SK-N-SH treated with all-trans-retinoic acid at 6 μM for 48 hours (cell line): ENCODE results near the gene PROK1.

Experiments
- ATAC-seq: fragments of 200-7000 bp; cut with Tn5 transposase; 3 replicates; pipeline ENCODE4 v1.9.1; 2020; ENCODE audit warnings: mild to moderate bottlenecking, moderate library complexity
- ARNTL ChIP-seq: fragments of 450-650 bp; formaldehyde crosslinking; IDR thresholded peaks from 2 replicates; pipeline ENCODE4 v1.5.0; 2020; ENCODE audit warnings: low read depth, mild to moderate bottlenecking, moderate library complexity, borderline replicate concordance
- BACH2 ChIP-seq: fragments of 250-450 bp; sonication (Bioruptor Pico); IDR thresholded peaks from 2 replicates; pipeline ENCODE4 v1.9.0; 2021; ENCODE audit warnings: mild to moderate bottlenecking, borderline replicate concordance
- GLIS3 ChIP-seq: fragments of 250-450 bp; sonication (Bioruptor Pico); IDR thresholded peaks from 2 replicates; pipeline ENCODE4 v1.5.0; 2020; ENCODE audit warnings: mild to moderate bottlenecking, moderate library complexity
- ISL1 ChIP-seq: fragments of 250-450 bp; sonication (Bioruptor Pico); IDR thresholded peaks from 2 replicates; pipeline ENCODE4 v2.1.2; 2022; ENCODE audit warnings: mild to moderate bottlenecking, moderate library complexity
- POU6F1 ChIP-seq: fragments of 250-450 bp; sonication (Bioruptor Pico); IDR thresholded peaks from 2 replicates; pipeline ENCODE4 v1.8.0; 2021; ENCODE audit warnings: low read depth, mild to moderate bottlenecking, moderate library complexity, borderline replicate concordance
- RARB ChIP-seq: fragments of 250-450 bp; sonication (Bioruptor Pico); IDR thresholded peaks from 2 replicates; pipeline ENCODE4 v1.8.0; 2021; ENCODE audit warnings: mild to moderate bottlenecking, moderate library complexity
- ZC3H10 ChIP-seq: fragments of 250-450 bp; sonication (Bioruptor Pico); IDR thresholded peaks from 2 replicates; pipeline ENCODE4 v1.5.1; 2021; ENCODE audit warnings: mild to moderate bottlenecking, moderate library complexity
- ZFP3 ChIP-seq: fragments of 250-450 bp; sonication (Bioruptor Pico); IDR thresholded peaks from 2 replicates; pipeline ENCODE4 v1.5.0; 2020; ENCODE audit warnings: mild to moderate bottlenecking, moderate library complexity
- ZNF565 ChIP-seq: fragments of 450-650 bp; formaldehyde crosslinking; conservative IDR thresholded peaks from 2 replicates; pipeline ENCODE4 v1.5.0; 2020; ENCODE audit warnings: low read depth, mild to moderate bottlenecking, moderate library complexity
- ZNF8 ChIP-seq: fragments of 450-650 bp; formaldehyde crosslinking; IDR thresholded peaks from 2 replicates; pipeline ENCODE4 v1.5.0; 2020; ENCODE audit warnings: mild to moderate bottlenecking, moderate library complexity
- TF ChIP-seq, protein P1 (sequence below): fragments of 250-450 bp; sonication (Bioruptor Pico); IDR thresholded peaks from 2 replicates; pipeline ENCODE4 v1.8.0; 2020; ENCODE audit warnings: mild to moderate bottlenecking, moderate library complexity, borderline replicate concordance
- TF ChIP-seq, protein P2 (sequence below): fragments of 250-450 bp; sonication (Bioruptor Pico); IDR thresholded peaks from 2 replicates; pipeline ENCODE4 v1.5.1; 2021; ENCODE audit warnings: mild to moderate bottlenecking, moderate library complexity
- TF ChIP-seq, protein P3 (sequence below): fragments of 250-450 bp; sonication (Bioruptor Pico); IDR thresholded peaks from 2 replicates; pipeline ENCODE4 v1.5.0; 2020; ENCODE audit warnings: mild to moderate bottlenecking, moderate library complexity

Gene PROK1

DNA sequence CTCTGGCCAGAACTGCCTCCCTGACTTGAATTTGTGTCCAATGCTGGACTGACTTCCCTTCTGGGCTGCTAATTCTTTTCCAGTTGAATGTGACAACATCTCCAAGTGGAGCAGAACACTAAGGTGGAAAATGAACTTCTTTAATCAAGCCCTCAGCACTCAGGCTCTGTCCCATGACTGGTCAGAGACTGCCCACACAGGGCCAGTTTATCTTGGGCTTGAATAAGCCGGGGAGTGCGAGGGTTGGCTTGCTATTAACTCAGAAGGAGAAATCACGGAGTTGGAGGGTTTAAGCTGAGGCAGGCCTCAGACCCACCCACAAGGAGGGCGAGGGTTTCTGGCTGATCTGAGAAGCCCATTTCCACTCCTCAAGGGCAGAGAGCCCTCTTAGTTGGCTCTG, 55.6 kb downstream of the PROK1 start:
- TF ChIP-seq ZNF8 (CRISPR knock-in tag) (no peak), ZNF565 (CRISPR knock-in tag) (no peak), GLIS3 (CRISPR knock-in tag) (no peak), ISL1 (CRISPR knock-in tag) (no peak), RARB (CRISPR knock-in tag) (no peak), ZFP3 (CRISPR knock-in tag) (no peak), ARNTL (no peak), POU6F1 (CRISPR knock-in tag) (no peak), BACH2 (CRISPR knock-in tag) (no peak), ZC3H10 (CRISPR knock-in tag) (no peak)
- TF ChIP-seq, protein P1, sequence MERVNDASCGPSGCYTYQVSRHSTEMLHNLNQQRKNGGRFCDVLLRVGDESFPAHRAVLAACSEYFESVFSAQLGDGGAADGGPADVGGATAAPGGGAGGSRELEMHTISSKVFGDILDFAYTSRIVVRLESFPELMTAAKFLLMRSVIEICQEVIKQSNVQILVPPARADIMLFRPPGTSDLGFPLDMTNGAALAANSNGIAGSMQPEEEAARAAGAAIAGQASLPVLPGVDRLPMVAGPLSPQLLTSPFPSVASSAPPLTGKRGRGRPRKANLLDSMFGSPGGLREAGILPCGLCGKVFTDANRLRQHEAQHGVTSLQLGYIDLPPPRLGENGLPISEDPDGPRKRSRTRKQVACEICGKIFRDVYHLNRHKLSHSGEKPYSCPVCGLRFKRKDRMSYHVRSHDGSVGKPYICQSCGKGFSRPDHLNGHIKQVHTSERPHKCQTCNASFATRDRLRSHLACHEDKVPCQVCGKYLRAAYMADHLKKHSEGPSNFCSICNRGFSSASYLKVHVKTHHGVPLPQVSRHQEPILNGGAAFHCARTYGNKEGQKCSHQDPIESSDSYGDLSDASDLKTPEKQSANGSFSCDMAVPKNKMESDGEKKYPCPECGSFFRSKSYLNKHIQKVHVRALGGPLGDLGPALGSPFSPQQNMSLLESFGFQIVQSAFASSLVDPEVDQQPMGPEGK (CRISPR knock-in tag), result no peak
- TF ChIP-seq, protein P2, sequence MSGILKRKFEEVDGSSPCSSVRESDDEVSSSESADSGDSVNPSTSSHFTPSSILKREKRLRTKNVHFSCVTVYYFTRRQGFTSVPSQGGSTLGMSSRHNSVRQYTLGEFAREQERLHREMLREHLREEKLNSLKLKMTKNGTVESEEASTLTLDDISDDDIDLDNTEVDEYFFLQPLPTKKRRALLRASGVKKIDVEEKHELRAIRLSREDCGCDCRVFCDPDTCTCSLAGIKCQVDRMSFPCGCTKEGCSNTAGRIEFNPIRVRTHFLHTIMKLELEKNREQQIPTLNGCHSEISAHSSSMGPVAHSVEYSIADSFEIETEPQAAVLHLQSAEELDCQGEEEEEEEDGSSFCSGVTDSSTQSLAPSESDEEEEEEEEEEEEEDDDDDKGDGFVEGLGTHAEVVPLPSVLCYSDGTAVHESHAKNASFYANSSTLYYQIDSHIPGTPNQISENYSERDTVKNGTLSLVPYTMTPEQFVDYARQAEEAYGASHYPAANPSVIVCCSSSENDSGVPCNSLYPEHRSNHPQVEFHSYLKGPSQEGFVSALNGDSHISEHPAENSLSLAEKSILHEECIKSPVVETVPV (CRISPR knock-in tag), result no peak
- TF ChIP-seq, protein P3, sequence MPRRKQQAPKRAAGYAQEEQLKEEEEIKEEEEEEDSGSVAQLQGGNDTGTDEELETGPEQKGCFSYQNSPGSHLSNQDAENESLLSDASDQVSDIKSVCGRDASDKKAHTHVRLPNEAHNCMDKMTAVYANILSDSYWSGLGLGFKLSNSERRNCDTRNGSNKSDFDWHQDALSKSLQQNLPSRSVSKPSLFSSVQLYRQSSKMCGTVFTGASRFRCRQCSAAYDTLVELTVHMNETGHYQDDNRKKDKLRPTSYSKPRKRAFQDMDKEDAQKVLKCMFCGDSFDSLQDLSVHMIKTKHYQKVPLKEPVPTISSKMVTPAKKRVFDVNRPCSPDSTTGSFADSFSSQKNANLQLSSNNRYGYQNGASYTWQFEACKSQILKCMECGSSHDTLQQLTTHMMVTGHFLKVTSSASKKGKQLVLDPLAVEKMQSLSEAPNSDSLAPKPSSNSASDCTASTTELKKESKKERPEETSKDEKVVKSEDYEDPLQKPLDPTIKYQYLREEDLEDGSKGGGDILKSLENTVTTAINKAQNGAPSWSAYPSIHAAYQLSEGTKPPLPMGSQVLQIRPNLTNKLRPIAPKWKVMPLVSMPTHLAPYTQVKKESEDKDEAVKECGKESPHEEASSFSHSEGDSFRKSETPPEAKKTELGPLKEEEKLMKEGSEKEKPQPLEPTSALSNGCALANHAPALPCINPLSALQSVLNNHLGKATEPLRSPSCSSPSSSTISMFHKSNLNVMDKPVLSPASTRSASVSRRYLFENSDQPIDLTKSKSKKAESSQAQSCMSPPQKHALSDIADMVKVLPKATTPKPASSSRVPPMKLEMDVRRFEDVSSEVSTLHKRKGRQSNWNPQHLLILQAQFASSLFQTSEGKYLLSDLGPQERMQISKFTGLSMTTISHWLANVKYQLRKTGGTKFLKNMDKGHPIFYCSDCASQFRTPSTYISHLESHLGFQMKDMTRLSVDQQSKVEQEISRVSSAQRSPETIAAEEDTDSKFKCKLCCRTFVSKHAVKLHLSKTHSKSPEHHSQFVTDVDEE (CRISPR knock-in tag), result no peak
- no peak for ATAC-seq
